ENCODE results near the gene TMC3. TPM values are rescaled to one million over a fixed set of nuclear protein-coding genes. Genes with fewer than 3 reads are reported as not detected.

Gene TMC3
- total and polyA plus RNA-seq, 2 of the 13 experiments (the other 11 are each of a cell fraction or from before 2014, with no cell fraction given): not detected

DNA sequence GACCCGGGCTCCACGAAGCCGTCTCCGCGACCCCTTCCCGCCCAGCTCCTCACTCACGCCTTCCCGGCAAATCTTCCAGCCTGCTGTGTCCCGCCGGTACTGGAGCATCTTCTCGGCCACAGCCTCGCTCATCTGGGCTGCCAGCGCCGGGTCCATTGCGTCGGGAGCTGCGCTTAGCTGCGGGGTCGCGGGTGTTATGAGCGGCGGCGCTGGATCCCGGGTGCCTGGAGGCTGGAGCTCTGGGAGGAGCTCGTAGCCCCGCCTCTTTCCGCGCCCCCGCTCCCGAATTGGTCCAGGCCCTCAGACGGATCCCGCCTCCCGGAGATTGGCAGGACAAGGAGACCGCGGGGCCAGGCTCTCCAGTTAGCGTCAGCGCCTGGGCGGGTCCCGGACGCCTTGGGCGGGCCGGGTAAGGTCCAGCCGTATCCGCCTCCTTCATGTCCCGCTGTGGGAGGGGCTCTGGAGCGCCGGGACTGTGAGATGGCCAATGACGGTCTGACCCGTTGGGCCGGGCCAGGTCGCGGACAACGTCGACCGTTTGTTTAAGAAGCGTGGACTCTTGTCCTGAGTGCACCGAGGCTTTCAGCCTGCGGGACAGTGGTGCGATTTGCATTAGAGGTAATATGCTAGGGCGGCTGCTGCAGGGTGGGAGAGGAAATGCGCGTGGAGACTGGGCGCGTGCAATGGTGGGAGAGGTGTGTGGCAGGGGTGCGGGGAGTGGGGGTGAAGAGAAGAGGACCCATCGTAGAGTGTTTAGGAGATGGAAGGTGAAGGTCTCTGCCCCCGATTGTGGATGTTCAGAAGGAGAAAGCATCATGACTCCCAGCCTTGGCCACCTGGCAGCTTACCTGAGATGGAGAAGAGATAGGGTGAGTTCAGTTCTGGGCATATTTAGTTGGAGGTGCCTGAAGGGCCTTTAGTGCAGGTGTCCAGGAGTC, 49.8 kb downstream of the TMC3 start, which contains the start of gene STARD5 (continued):
- TF ChIP-seq, protein P1, sequence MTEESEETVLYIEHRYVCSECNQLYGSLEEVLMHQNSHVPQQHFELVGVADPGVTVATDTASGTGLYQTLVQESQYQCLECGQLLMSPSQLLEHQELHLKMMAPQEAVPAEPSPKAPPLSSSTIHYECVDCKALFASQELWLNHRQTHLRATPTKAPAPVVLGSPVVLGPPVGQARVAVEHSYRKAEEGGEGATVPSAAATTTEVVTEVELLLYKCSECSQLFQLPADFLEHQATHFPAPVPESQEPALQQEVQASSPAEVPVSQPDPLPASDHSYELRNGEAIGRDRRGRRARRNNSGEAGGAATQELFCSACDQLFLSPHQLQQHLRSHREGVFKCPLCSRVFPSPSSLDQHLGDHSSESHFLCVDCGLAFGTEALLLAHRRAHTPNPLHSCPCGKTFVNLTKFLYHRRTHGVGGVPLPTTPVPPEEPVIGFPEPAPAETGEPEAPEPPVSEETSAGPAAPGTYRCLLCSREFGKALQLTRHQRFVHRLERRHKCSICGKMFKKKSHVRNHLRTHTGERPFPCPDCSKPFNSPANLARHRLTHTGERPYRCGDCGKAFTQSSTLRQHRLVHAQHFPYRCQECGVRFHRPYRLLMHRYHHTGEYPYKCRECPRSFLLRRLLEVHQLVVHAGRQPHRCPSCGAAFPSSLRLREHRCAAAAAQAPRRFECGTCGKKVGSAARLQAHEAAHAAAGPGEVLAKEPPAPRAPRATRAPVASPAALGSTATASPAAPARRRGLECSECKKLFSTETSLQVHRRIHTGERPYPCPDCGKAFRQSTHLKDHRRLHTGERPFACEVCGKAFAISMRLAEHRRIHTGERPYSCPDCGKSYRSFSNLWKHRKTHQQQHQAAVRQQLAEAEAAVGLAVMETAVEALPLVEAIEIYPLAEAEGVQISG (CRISPR knock-in tag; IDR thresholded peaks at IDR 0.05): no peak; the same call in 1 of the 2 replicates
- TF ChIP-seq ZNF382 (CRISPR knock-in tag; IDR thresholded peaks at IDR 0.05; ENCODE audit: borderline replicate concordance): no peak
- 0 out of 2 replicates have a peak, but pooled peaks have one; percentile 33 for TF ChIP-seq GZF1 (CRISPR knock-in tag; IDR thresholded peaks at IDR 0.05)
- TF ChIP-seq ZC3H13 (CRISPR knock-in tag; IDR thresholded peaks at IDR 0.05): 0 out of 2 replicates have a peak, but pooled peaks have one; percentile 49
- TF ChIP-seq HOXD1 (CRISPR knock-in tag; IDR thresholded peaks at IDR 0.05): no peak; the same call in 1 of the 2 replicates
- TF ChIP-seq, protein P2, sequence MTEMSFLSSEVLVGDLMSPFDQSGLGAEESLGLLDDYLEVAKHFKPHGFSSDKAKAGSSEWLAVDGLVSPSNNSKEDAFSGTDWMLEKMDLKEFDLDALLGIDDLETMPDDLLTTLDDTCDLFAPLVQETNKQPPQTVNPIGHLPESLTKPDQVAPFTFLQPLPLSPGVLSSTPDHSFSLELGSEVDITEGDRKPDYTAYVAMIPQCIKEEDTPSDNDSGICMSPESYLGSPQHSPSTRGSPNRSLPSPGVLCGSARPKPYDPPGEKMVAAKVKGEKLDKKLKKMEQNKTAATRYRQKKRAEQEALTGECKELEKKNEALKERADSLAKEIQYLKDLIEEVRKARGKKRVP (CRISPR knock-in tag; IDR thresholded peaks at IDR 0.05): 0 out of 4 replicates have a peak, but pooled peaks of 1 of the 2 experiments have one; percentile 9
- no peak for TF ChIP-seq GTF3A (CRISPR knock-in tag; conservative IDR thresholded peaks at IDR 0.05)
- TF ChIP-seq NR1H2 (CRISPR knock-in tag; IDR thresholded peaks at IDR 0.05; ENCODE audit: borderline replicate concordance, low read depth): no peak
- no peak for TF ChIP-seq HHEX (CRISPR knock-in tag; IDR thresholded peaks at IDR 0.05)
- TF ChIP-seq FLYWCH1 (CRISPR knock-in tag; IDR thresholded peaks at IDR 0.05): no peak
- TF ChIP-seq ZNF619 (CRISPR knock-in tag; IDR thresholded peaks at IDR 0.05): no peak
- TF ChIP-seq, protein P3, sequence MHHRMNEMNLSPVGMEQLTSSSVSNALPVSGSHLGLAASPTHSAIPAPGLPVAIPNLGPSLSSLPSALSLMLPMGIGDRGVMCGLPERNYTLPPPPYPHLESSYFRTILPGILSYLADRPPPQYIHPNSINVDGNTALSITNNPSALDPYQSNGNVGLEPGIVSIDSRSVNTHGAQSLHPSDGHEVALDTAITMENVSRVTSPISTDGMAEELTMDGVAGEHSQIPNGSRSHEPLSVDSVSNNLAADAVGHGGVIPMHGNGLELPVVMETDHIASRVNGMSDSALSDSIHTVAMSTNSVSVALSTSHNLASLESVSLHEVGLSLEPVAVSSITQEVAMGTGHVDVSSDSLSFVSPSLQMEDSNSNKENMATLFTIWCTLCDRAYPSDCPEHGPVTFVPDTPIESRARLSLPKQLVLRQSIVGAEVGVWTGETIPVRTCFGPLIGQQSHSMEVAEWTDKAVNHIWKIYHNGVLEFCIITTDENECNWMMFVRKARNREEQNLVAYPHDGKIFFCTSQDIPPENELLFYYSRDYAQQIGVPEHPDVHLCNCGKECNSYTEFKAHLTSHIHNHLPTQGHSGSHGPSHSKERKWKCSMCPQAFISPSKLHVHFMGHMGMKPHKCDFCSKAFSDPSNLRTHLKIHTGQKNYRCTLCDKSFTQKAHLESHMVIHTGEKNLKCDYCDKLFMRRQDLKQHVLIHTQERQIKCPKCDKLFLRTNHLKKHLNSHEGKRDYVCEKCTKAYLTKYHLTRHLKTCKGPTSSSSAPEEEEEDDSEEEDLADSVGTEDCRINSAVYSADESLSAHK (CRISPR knock-in tag; IDR thresholded peaks at IDR 0.05; ENCODE audit: borderline replicate concordance): no peak
- no peak for TF ChIP-seq MIXL1 (CRISPR knock-in tag; IDR thresholded peaks at IDR 0.05)
- no peak for TF ChIP-seq TCF7 (IDR thresholded peaks at IDR 0.05; ENCODE audit: low read depth)
- TF ChIP-seq NCOR1 (IDR thresholded peaks at IDR 0.05; ENCODE audit: borderline replicate concordance, low read length): no peak
- 0 out of 2 replicates have a peak, but pooled peaks have one; percentile 61 for TF ChIP-seq GTF2F1 (IDR thresholded peaks at IDR 0.05; ENCODE audit: low read length)
- no peak for TF ChIP-seq ZNF614 (CRISPR knock-in tag; IDR thresholded peaks at IDR 0.05; ENCODE audit: borderline replicate concordance)
- no peak for TF ChIP-seq ZFYVE20 (CRISPR knock-in tag; IDR thresholded peaks at IDR 0.05; ENCODE audit: borderline replicate concordance, low read depth)
- no peak for TF ChIP-seq ZNF724P (CRISPR knock-in tag; IDR thresholded peaks at IDR 0.05; ENCODE audit: borderline replicate concordance)
- TF ChIP-seq, protein P4, sequence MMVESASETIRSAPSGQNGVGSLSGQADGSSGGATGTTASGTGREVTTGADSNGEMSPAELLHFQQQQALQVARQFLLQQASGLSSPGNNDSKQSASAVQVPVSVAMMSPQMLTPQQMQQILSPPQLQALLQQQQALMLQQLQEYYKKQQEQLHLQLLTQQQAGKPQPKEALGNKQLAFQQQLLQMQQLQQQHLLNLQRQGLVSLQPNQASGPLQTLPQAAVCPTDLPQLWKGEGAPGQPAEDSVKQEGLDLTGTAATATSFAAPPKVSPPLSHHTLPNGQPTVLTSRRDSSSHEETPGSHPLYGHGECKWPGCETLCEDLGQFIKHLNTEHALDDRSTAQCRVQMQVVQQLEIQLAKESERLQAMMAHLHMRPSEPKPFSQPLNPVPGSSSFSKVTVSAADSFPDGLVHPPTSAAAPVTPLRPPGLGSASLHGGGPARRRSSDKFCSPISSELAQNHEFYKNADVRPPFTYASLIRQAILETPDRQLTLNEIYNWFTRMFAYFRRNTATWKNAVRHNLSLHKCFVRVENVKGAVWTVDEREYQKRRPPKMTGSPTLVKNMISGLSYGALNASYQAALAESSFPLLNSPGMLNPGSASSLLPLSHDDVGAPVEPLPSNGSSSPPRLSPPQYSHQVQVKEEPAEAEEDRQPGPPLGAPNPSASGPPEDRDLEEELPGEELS (CRISPR knock-in tag; IDR thresholded peaks at IDR 0.05): no peak
- no peak for TF ChIP-seq PCBP1 (IDR thresholded peaks at IDR 0.05; ENCODE audit: borderline replicate concordance, low read depth, low read length)

Measured in HepG2 (cell line).